T-helper 22 cell (primary cell): ENCODE measurements around the gene KLK11.
"Not testable (repeated sequence)": the region's sequence is repeated elsewhere in the genome, so short reads cannot be mapped to it uniquely, and the experiment has no call there.

Experiments
- DNase-seq: peaks from one replicate; pipeline ENCODE4 v3.0.0-alpha.2; 2020; ENCODE audit warnings: low read depth

Gene KLK11

DNA sequence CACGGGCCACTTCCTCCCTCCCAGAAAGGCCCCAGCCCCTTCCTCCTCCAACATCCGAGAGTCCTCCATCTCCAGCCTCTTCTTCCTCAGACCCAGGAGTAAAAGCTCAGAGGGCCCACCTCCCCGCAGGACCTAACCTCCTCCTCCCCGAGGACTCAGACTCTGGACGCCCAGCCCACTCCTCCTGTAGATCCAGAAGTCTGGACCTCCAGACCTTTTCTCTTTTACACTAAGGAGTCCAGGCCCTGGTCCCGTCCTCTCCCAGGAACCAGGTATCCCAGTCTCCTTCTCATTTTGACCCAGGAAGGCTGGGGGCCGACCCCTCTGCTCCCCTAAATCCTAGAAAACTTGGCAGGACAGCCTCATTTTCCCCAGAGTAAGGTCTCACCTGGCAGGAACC lies 23.1 kb downstream of the KLK11 start:
- no peak for DNase-seq

- DNase-seq, result no peak
These were observed 23.7 kb downstream of the KLK11 start for GRCh38 chr19:51002542-51003311.

- DNase-seq, result no peak
These were observed 24.3 kb downstream of the KLK11 start for GRCh38 chr19:51002089-51002532.

- DNase-seq, result no peak
These were observed 24.9 kb downstream of the KLK11 start, which contains the start of gene KLK8 for GRCh38 chr19:51001515-51001914. Gene KLK8, minus strand, starts transcription at chr19:51001604. Its CDS starts 437 bp downstream, at chr19:51001167.

DNA sequence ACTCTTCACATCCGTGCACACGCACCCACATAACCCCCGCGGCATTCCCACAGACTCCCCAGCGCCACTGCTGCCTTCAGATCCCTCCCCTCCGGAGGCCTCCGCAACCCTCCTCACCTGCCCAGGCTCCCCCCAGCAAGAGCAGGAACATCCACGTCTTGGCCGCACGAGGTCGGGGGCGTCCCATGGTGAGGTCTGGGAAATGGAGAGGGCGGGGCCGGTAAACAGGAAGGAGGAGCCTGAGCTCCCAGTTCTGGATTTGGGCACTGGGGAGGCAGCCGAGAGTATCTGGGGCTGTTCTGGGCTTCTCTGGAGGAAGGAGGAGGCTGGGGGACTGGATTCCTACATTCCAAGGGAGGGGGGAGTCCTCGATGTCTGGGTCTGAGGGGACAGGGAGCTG lies 25.4 kb downstream of the KLK11 start:
- DNase-seq, result no peak

DNA sequence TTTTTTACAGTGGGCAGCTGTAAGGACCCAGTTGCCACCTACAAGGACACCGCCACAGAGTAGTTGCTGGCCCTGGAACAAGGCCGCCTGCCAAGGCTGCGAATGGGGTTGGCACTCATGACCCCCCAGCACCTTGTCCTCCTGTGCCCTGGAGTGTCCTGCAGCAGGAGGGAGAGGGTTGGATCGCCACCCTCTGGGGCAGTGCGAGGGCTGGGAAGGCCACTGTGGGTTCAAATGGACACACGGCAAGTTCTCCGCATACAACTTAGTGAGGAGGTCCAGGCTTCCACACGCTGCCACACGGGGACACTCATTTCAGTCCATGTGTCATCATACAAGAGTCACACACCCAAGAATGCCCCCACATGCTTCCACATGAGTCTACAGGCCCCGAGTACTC lies 26.0 kb downstream of the KLK11 start:
- DNase-seq, result no peak

GRCh38 chr19:50998686-50999085 lies 27.7 kb downstream of the KLK11 start:
- no peak for DNase-seq

DNA sequence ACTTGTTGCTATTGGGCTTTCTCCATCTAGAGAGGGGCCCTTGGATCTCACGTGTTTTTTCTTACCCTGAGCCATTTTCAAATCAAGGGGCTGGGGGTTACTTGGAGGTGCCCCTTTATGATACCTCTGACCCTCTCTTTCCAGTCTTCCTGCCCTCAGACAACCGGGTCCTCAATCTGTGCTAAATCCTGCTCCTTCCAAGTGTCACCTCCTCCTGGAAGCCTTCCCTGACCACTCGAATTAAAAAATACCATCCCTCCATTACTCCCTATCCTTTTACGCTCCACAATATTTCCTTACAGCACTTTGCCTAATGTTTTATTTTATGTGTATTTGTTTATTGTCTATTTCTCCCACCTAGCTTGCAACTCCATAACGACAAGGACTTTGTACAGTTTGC lies 28.4 kb downstream of the KLK11 start:
- DNase-seq, result no peak

DNA sequence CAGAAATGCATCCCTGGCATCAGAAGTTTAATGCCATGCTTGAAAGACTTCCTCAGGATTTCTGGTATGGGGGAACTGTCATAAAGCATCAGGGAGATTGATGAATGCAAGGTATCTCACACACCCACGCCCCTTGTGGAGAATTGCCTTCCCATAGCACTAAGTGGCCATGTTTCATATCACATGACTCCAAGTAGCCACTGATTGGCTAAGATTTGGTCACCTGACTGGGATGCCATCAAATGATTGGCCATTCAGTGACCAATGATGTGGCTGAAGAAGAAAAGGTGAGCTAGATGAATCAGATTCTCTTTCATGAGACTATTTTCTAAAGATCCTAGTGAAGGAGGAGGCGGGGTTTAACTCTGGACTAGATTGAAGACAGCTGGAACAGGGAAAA lies 32.3 kb downstream of the KLK11 start:
- DNase-seq, result no peak

GRCh38 chr19:50992666-50993035 lies 33.8 kb downstream of the KLK11 start:
- no peak for DNase-seq

DNA sequence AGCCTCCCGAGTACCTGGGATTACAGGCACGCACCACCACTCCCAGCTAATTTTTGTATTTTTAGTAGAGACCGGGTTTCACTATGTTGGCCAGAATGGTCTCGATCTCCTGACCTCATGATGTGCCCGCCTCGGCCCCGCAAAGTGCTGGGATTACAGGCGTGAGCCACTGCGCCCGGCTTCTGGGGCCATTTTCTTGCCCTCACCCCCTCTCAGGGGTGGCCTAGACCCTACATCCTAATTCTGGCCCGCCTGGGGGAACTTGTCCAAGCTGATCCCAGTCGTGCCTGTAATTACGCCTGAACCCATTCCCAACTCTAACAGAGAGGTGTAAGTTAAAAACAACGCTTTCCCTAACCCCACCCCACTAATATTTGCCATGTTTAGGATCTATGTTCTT lies 42.0 kb downstream of the KLK11 start:
- not testable (repeated sequence) for DNase-seq

GRCh38 chr19:50983625-50984292 lies 42.7 kb downstream of the KLK11 start, which contains the start of gene KLK7:
Gene KLK7, minus strand, starts transcription at chr19:50983917. Its CDS starts 1,518 bp downstream, at chr19:50982399.
- DNase-seq, result no peak

- no peak for DNase-seq
These were observed 44.2 kb downstream of the KLK11 start for GRCh38 chr19:50982186-50982585.

GRCh38 chr19:50981587-50982146 lies 44.7 kb downstream of the KLK11 start:
- no peak for DNase-seq

- no peak for DNase-seq
These were observed 46.2 kb downstream of the KLK11 start for GRCh38 chr19:50980208-50980607.

DNA sequence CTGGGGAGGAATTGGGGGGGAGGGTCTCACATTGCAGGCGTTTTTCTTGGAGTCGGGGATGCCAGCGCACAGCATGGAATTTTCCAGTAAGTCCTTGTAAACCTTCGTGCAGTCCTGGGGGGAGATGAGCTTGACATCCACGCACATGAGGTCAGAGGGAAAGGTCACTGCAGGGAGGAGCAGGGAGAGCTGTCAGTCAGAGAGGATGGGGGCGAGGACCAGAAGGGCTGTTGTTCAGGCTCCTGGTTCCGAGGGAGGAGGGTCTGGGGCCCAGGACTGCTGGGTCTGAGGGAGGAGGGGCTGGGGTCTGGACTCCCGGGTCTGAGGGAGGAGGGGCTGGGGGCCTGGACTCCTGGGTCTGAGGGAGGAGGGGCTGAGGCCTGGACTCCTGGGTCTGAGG lies 46.7 kb downstream of the KLK11 start:
- DNase-seq, result no peak

GRCh38 chr19:50978772-50979390 lies 47.5 kb downstream of the KLK11 start:
- no peak for DNase-seq

GRCh38 chr19:50977626-50978025 lies 48.8 kb downstream of the KLK11 start:
- DNase-seq, result no peak

- no peak for DNase-seq
These were observed 50.6 kb downstream of the KLK11 start for GRCh38 chr19:50975766-50976165.

GRCh38 chr19:50974702-50975556 lies 51.5 kb downstream of the KLK11 start:
- DNase-seq, result no peak

DNA sequence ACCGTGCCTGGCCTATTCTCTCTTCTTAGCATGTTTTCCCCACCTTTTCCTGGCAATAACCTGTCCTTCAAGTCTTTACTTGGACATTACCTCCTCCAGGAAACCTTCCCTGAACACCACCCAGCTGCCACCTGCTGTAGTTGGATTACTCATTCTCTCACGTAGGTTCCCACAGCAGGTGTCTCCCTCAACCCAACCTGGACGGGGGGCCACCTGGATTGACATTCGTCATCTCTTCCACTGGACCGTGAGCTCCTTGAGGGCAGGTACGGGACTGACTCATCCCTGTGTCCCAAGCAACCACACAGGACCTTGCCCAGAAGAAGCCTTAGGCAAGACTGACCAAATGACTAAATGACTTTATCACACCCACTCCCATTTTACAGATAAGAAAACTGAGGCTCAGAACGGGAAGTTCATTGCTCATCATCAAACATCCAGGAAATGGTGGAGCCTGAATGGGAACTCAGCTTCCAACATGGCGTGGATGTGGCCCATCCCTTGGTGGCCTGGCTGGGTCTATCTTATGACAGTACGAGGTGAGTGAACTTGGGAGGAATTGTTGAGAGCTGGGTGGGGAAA lies 53.5 kb downstream of the KLK11 start:
- no peak for DNase-seq
